Mesenchymal stem cell (in vitro differentiated cells and primary cell): ENCODE results near the gene INTS15.

Experiments
- DNase-seq: peaks from one replicate; pipeline ENCODE4 v3.0.0-alpha.2; 2013
- H2AFZ ChIP-seq: one replicate; pipeline ENCODE4 v1.6.1; 2013; ENCODE audit warnings: low read depth, mild to moderate bottlenecking, control low read depth, inconsistent platforms, low read length, moderate library complexity
- H2AK5ac ChIP-seq: 2 replicates; pipeline ENCODE4 v1.6.1; 2013; ENCODE audit warnings: low read length, moderate library complexity, mild to moderate bottlenecking, inconsistent platforms; ENCODE audit not compliant: severe bottlenecking
- H2BK120ac ChIP-seq: one replicate; pipeline ENCODE4 v1.6.1; 2013; ENCODE audit warnings: low read depth, mild to moderate bottlenecking, inconsistent platforms, low read length, moderate library complexity
- H2BK12ac ChIP-seq, 2 experiments: one replicate each; pipeline ENCODE4 v1.6.1; 2013; ENCODE audit warnings: inconsistent platforms in 2 of 2, low read length in 2 of 2, mild to moderate bottlenecking in 2 of 2, moderate library complexity in 2 of 2, control low read depth in 1 of 2
- H2BK15ac ChIP-seq: one replicate; pipeline ENCODE4 v1.6.1; 2013; ENCODE audit warnings: mild to moderate bottlenecking, low read depth, inconsistent platforms; ENCODE audit not compliant: poor library complexity, severe bottlenecking
- H2BK5ac ChIP-seq: 2 replicates; pipeline ENCODE4 v1.6.1; 2013; ENCODE audit warnings: low read depth, mild to moderate bottlenecking, low read length, control low read depth, inconsistent platforms; ENCODE audit not compliant: poor library complexity, severe bottlenecking
- H3K14ac ChIP-seq, 2 experiments: one replicate each; pipeline ENCODE4 v1.6.1; 2013; ENCODE audit warnings: inconsistent platforms in 2 of 2, low read length in 2 of 2, control low read depth in 1 of 2, mild to moderate bottlenecking in 1 of 2, moderate library complexity in 1 of 2
- H3K18ac ChIP-seq, 2 experiments: one replicate each; pipeline ENCODE4 v1.6.1; 2013; ENCODE audit warnings: inconsistent platforms in 2 of 2, low read length in 2 of 2, control low read depth in 1 of 2, low read depth in 1 of 2, mild to moderate bottlenecking in 1 of 2
- H3K23ac ChIP-seq, 2 experiments: one replicate each; pipeline ENCODE4 v1.6.1; 2013; ENCODE audit warnings: inconsistent platforms in 2 of 2, low read length in 2 of 2, mild to moderate bottlenecking in 2 of 2, moderate library complexity in 2 of 2, control low read depth in 1 of 2
- H3K27ac ChIP-seq: 2 replicates; pipeline ENCODE4 v1.5.1; 2013; ENCODE audit warnings: mild to moderate bottlenecking, moderate library complexity, low read length, control low read depth, inconsistent platforms; ENCODE audit not compliant: poor library complexity, severe bottlenecking
- H3K27me3 ChIP-seq, 2 experiments: 2 replicates each; pipeline versions ENCODE4 v1.6.1 to v1.7.0; 2013; ENCODE audit warnings: low read length in 2 of 2, mild to moderate bottlenecking in 2 of 2, moderate library complexity in 2 of 2, control low read depth in 1 of 2, inconsistent platforms in 1 of 2; ENCODE audit not compliant: control insufficient read depth in 1 of 2, insufficient read depth in 1 of 2
- H3K36me3 ChIP-seq, 2 experiments: 2 replicates each; pipeline versions ENCODE4 v1.6.1 to v1.7.0; 2013; ENCODE audit warnings: low read length in 2 of 2, control low read depth in 1 of 2, inconsistent platforms in 1 of 2, low read depth in 1 of 2, mild to moderate bottlenecking in 1 of 2; ENCODE audit not compliant: insufficient read depth in 2 of 2, control insufficient read depth in 1 of 2
- H3K4ac ChIP-seq, 2 experiments: one replicate each; pipeline ENCODE4 v1.6.1; 2013; ENCODE audit warnings: inconsistent platforms in 2 of 2, low read length in 2 of 2, mild to moderate bottlenecking in 2 of 2, moderate library complexity in 2 of 2, control low read depth in 1 of 2, low read depth in 1 of 2
- H3K4me1 ChIP-seq: 2 replicates; pipeline ENCODE4 v1.6.1; 2013; ENCODE audit warnings: low read depth, low read length, control low read depth; ENCODE audit not compliant: control insufficient read depth, insufficient read depth
- H3K4me2 ChIP-seq: 2 replicates; pipeline ENCODE4 v1.6.1; 2013; ENCODE audit warnings: low read length, mild to moderate bottlenecking, inconsistent platforms; ENCODE audit not compliant: poor library complexity, severe bottlenecking
- H3K4me3 ChIP-seq, 2 experiments: 2 replicates each; pipeline versions ENCODE4 v1.5.1 to v1.7.0; 2013; ENCODE audit warnings: low read length in 2 of 2, mild to moderate bottlenecking in 2 of 2, control low read depth in 1 of 2, low read depth in 1 of 2; ENCODE audit not compliant: insufficient read depth in 1 of 2
- H3K79me1 ChIP-seq: replicated peaks from 2 replicates; pipeline ENCODE4 v1.6.1; 2013; ENCODE audit warnings: mild to moderate bottlenecking, control low read depth, low read length, inconsistent platforms; ENCODE audit not compliant: poor library complexity, severe bottlenecking
- H3K9ac ChIP-seq: 2 replicates; pipeline ENCODE4 v1.7.0; 2013; ENCODE audit warnings: mild to moderate bottlenecking, low read length, moderate library complexity
- H3K9me3 ChIP-seq: 2 replicates; pipeline ENCODE4 v1.7.0; 2013; ENCODE audit warnings: mild to moderate bottlenecking, low read length; ENCODE audit not compliant: control insufficient read depth
- H4K8ac ChIP-seq: one replicate; pipeline ENCODE4 v1.6.1; 2013; ENCODE audit warnings: inconsistent platforms, mild to moderate bottlenecking, low read length, moderate library complexity
- H4K91ac ChIP-seq: one replicate; pipeline ENCODE4 v1.6.1; 2013; ENCODE audit warnings: mild to moderate bottlenecking, low read length, inconsistent platforms
- WGBS: methylation state at CpG from one replicate; pipeline ENCODE4 v1.1.7; 2013; ENCODE audit warnings: mixed read lengths; 5-methylcytosine and 5-hydroxymethylcytosine counted together

INTS15 gene

GRCh38 chr7:6571160-6571779 is 18.6 kb upstream of the INTS15 start:
- Histone ChIP-seq H3K36me3 (no peaks in the 10 kb centered on the region), H3K14ac (no peak overlapping the region), H2BK120ac (no peak overlapping the region), H3K4me1 (peaks cover under 1% of the 10 kb centered on the region), H3K23ac (no peak overlapping the region), H2BK5ac (no peak overlapping the region), H3K4ac (no peak overlapping the region), H4K8ac (no peak overlapping the region), H3K4me2 (no peak overlapping the region), H2AK5ac (no peak overlapping the region), H3K9ac (no peak overlapping the region), H3K79me1 (no peaks in the 10 kb centered on the region), H2AFZ (no peak overlapping the region), H2BK15ac (no peak overlapping the region), H3K4me3 (no peak overlapping the region), H3K9me3 (no peaks in the 10 kb centered on the region), H3K27ac (no peak overlapping the region), H2BK12ac (no peak overlapping the region), H4K91ac (no peak overlapping the region), H3K27me3 (peaks cover 3 to 4% of the 10 kb centered on the region in 2 experiments), H3K18ac (no peak overlapping the region)
- no peak for DNase-seq
- WGBS, result 76% methylated on average over 7 of the region's 7 CpGs

DNA sequence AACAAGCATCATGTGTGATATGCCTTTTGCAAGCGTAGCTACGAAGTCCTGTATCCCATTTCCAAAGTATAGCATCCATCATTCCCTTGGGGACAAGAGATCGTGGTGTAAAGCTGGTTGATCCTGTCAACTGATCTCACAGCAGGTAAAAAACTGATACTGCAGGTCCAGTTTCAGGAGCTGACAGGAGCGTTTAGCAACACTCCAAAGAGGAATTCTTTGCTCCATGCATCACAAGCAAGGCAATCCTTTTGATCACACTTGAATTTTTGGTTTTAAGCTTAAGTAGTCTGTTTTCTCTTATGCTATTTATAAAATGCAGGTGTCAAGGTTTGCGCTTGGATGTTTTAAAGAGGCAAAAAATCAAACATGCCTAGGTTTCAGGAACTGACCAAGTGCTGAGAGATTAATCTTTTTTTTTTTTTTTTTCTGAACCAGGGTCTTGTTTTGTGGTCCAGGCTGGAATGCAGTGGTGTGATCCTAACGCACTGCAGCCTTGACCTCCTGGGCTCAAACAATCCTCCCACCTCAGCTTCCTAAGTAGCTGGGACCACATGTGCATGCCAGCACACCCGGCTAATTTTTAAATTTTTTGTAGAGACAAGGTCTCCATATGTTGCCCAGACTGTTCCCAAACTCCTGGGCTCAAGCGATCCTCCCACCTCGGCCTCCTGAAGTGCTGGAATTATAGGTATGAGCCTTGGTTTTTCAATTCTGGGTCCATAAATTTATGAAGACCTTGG is 14.4 kb upstream of the INTS15 start:
- peaks cover 3 to 4% of the 10 kb centered on the region in 2 experiments for H3K27me3 ChIP-seq
- no peak overlapping the region for H3K23ac ChIP-seq
- H2BK120ac ChIP-seq, result no peak overlapping the region
- H3K79me1 ChIP-seq, result peaks cover 5% of the 10 kb centered on the region
- no peak overlapping the region for H3K27ac ChIP-seq
- no peak overlapping the region for H2BK15ac ChIP-seq
- no peak overlapping the region for H2BK12ac ChIP-seq
- H3K14ac ChIP-seq, result no peak overlapping the region
- peaks cover under 1 to 4% of the 10 kb centered on the region in 2 experiments for H3K36me3 ChIP-seq
- peaks cover 12% of the 10 kb centered on the region for H3K4me1 ChIP-seq
- H3K4me2 ChIP-seq, result no peak overlapping the region
- H3K4ac ChIP-seq, result no peak overlapping the region
- H3K4me3 ChIP-seq, result no peak overlapping the region
- H2AK5ac ChIP-seq, result no peak overlapping the region
- H3K18ac ChIP-seq, result no peak overlapping the region
- WGBS, result 78% methylated on average over 8 of the region's 9 CpGs
- H4K8ac ChIP-seq, result no peak overlapping the region
- H2AFZ ChIP-seq, result no peak overlapping the region
- no peak for DNase-seq
- H2BK5ac ChIP-seq, result no peak overlapping the region
- H3K9ac ChIP-seq, result no peak overlapping the region
- H4K91ac ChIP-seq, result no peak overlapping the region
- H3K9me3 ChIP-seq, result no peaks in the 10 kb centered on the region

DNA sequence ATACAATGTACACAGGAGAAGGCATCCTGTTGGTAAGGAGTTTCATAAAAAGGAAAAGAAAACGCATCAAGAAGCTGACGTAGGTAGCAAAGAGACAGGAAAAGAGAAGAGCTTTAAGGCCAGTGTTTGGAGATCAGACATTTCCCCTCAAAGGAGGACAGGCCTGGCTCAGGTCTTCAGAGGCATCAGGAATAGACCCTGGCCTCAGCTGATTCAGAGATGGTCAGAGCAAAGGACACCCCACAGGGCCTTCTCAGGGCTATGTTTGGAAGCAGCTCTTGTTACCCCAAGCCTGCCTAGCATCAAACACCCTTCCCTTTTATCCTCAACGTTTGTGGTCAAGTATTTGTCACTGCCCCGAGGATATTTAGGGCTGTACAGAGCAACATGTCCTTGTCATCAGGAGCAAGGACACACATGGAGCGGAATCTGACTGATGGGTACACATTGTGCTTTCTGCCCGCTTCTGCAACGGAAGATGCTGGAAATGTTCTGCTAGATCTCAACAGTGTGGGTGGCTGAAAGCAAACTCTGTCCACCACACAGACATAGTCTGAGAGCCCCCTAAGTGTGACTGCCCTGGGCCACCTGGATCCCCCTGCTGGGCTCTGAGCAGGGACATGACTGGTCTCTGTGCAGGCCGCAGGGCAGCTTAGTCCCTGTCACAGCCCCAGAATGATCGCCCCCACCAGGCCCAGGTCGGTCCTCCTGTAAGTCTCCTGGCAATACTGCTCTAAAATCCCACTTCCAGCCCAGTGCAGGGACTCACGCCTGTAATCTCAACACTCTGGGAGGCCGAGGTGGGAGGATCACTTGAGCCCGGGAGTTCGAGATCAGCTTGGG is 13.6 kb upstream of the INTS15 start:
- Histone ChIP-seq H3K36me3 (peaks cover 9 to 12% of the 10 kb centered on the region in 2 experiments), H2BK12ac (peak overlapping the region in 1 of 2 experiments; percentile 18), H3K27me3 (peaks cover 3 to 4% of the 10 kb centered on the region in 2 experiments), H2BK5ac (no peak overlapping the region), H2AK5ac (no peak overlapping the region), H2BK15ac (no peak overlapping the region), H3K79me1 (peaks cover 9% of the 10 kb centered on the region), H3K23ac (no peak overlapping the region), H3K4me3 (peak overlapping the region in 1 of 2 experiments; percentile 86), H4K8ac (peak overlapping the region; percentile 86), H3K9ac (peak overlapping the region; percentile 57), H2BK120ac (no peak overlapping the region), H3K14ac (no peak overlapping the region), H3K4me2 (no peak overlapping the region), H2AFZ (no peak overlapping the region), H3K4ac (peak overlapping the region in 1 of 2 experiments; percentile 5), H3K27ac (no peak overlapping the region), H3K4me1 (peaks cover 12% of the 10 kb centered on the region), H4K91ac (peak overlapping the region; percentile 25), H3K9me3 (no peaks in the 10 kb centered on the region), H3K18ac (no peak overlapping the region)
- 90% methylated on average over 10 of the region's 14 CpGs for WGBS
- DNase-seq, result no peak
